MM.1S (cell line): ENCODE measurements around the gene ASIC4.

Experiments
- DNase-seq: peaks from one replicate; pipeline ENCODE4 v3.0.0-alpha.2; 2015
- H2AFZ ChIP-seq: fragments of 300-600 bp; sonication (generic); 2 replicates; pipeline ENCODE4 v1.6.0; 2016; ENCODE audit warnings: antibody characterized with exemption, low read length
- H3F3A ChIP-seq: fragments of 300-600 bp; sonication (generic); 2 replicates; pipeline ENCODE4 v1.6.1; 2016; ENCODE audit warnings: mild to moderate bottlenecking, antibody characterized with exemption, low read length, moderate library complexity, mixed read lengths; ENCODE audit not compliant: insufficient read depth
- H3K27ac ChIP-seq: fragments of 300-600 bp; sonication (generic); 2 replicates; pipeline ENCODE4 v1.5.1; 2016; ENCODE audit warnings: mild to moderate bottlenecking, low read length
- H3K27me3 ChIP-seq: fragments of 300-600 bp; sonication (generic); replicated peaks from 2 replicates; pipeline ENCODE4 v1.6.0; 2016; ENCODE audit warnings: low read length; ENCODE audit not compliant: insufficient read depth
- H3K36me3 ChIP-seq: fragments of 300-600 bp; sonication (generic); replicated peaks from 2 replicates; pipeline ENCODE4 v1.6.1; 2016; ENCODE audit warnings: mild to moderate bottlenecking, low read length, mixed read lengths; ENCODE audit not compliant: insufficient read depth
- H3K4me1 ChIP-seq: fragments of 300-600 bp; sonication (generic); 2 replicates; pipeline ENCODE4 v1.6.1; 2016; ENCODE audit warnings: low read length, mixed read lengths
- H3K4me2 ChIP-seq: fragments of 300-600 bp; sonication (generic); 2 replicates; pipeline ENCODE4 v1.6.0; 2016; ENCODE audit warnings: low read depth, low read length
- H3K4me3 ChIP-seq: fragments of 300-600 bp; sonication (generic); 2 replicates; pipeline ENCODE4 v1.5.1; 2016; ENCODE audit warnings: low read length, mixed read lengths
- H3K79me2 ChIP-seq: fragments of 300-600 bp; sonication (generic); 2 replicates; pipeline ENCODE4 v1.6.1; 2016; ENCODE audit warnings: mixed run types, low read length, mixed read lengths
- H3K9ac ChIP-seq: fragments of 300-600 bp; sonication (generic); 2 replicates; pipeline ENCODE4 v1.6.1; 2016; ENCODE audit warnings: low read length, mixed read lengths
- H3K9me2 ChIP-seq: fragments of 300-600 bp; sonication (generic); replicated peaks from 2 replicates; pipeline ENCODE4 v1.6.1; 2016; ENCODE audit warnings: mild to moderate bottlenecking, low read length, mixed read lengths; ENCODE audit not compliant: insufficient read depth
- H3K9me3 ChIP-seq: fragments of 300-600 bp; sonication (generic); replicated peaks from 2 replicates; pipeline ENCODE4 v1.6.1; 2016; ENCODE audit warnings: mild to moderate bottlenecking, low read length, mixed read lengths; ENCODE audit not compliant: insufficient read depth
- H4K20me1 ChIP-seq: fragments of 300-600 bp; sonication (generic); 2 replicates; pipeline ENCODE4 v1.6.1; 2016; ENCODE audit warnings: mild to moderate bottlenecking, low read length, moderate library complexity, mixed read lengths; ENCODE audit not compliant: insufficient read depth
- CTCF ChIP-seq: fragments of 300-600 bp; sonication (generic); IDR thresholded peaks from 2 replicates; pipeline ENCODE4 v1.5.1; 2016; ENCODE audit warnings: antibody characterized with exemption, low read length, mixed read lengths
- EZH2 ChIP-seq: fragments of 300-600 bp; sonication (generic); optimal IDR thresholded peaks from 2 replicates; pipeline ENCODE3; 2017; ENCODE audit warnings: low read depth, mild to moderate bottlenecking, antibody characterized with exemption, low read length, mixed read lengths
- EZH2phosphoT487 ChIP-seq: fragments of 300-600 bp; sonication (generic); IDR thresholded peaks from 2 replicates; pipeline ENCODE4 v1.6.1; 2018; ENCODE audit warnings: antibody characterized with exemption, low read length

The ASIC4 gene

GRCh38 chr2:219470429-219470828 lies 43.9 kb upstream of the ASIC4 start:
- no peak for TF ChIP-seq EZH2
- no peak for TF ChIP-seq EZH2phosphoT487
- no peak for TF ChIP-seq CTCF
- Histone ChIP-seq H3K4me2 (no peak overlapping the region), H3K27ac (no peak overlapping the region)

GRCh38 chr2:219471476-219472371 lies 42.6 kb upstream of the ASIC4 start:
- Histone ChIP-seq H4K20me1 (no peaks in the 10 kb centered on the region), H3K9ac (no peak overlapping the region), H3K27ac (no peak overlapping the region), H3K79me2 (no peaks in the 10 kb centered on the region), H3K27me3 (peaks cover 86% of the 10 kb centered on the region), H3K9me2 (no peaks in the 10 kb centered on the region), H3K4me2 (no peak overlapping the region), H2AFZ (no peak overlapping the region), H3K4me1 (no peaks in the 10 kb centered on the region), H3F3A (no peaks in the 10 kb centered on the region), H3K4me3 (no peak overlapping the region), H3K9me3 (no peaks in the 10 kb centered on the region), H3K36me3 (no peaks in the 10 kb centered on the region)
- DNase-seq, result no peak
- TF ChIP-seq EZH2phosphoT487, result no peak
- TF ChIP-seq CTCF, result no peak
- no peak for TF ChIP-seq EZH2

More at GRCh38 chr2:219470429-219470828, 43.9 kb upstream of the ASIC4 start:
- Histone ChIP-seq H3K9me2 (no peaks in the 10 kb centered on the region), H3K4me3 (no peak overlapping the region), H3K27me3 (peaks cover 90% of the 10 kb centered on the region), H3K9me3 (no peaks in the 10 kb centered on the region), H3K79me2 (no peaks in the 10 kb centered on the region), H4K20me1 (no peaks in the 10 kb centered on the region), H3K4me1 (no peaks in the 10 kb centered on the region), H3K36me3 (no peaks in the 10 kb centered on the region), H2AFZ (no peak overlapping the region), H3K9ac (no peak overlapping the region), H3F3A (no peaks in the 10 kb centered on the region)
- no peak for DNase-seq

GRCh38 chr2:219472629-219473187 lies 41.6 kb upstream of the ASIC4 start:
- no peaks in the 10 kb centered on the region for H4K20me1 ChIP-seq
- no peak for DNase-seq
- H3K9ac ChIP-seq, result no peak overlapping the region
- TF ChIP-seq EZH2phosphoT487, result no peak
- TF ChIP-seq CTCF, result no peak
- TF ChIP-seq EZH2, result no peak
- H3K79me2 ChIP-seq, result no peaks in the 10 kb centered on the region
- no peak overlapping the region for H3K27ac ChIP-seq
- no peak overlapping the region for H3K4me2 ChIP-seq
- no peak overlapping the region for H2AFZ ChIP-seq
- H3K27me3 ChIP-seq, result peaks cover 86% of the 10 kb centered on the region
- no peaks in the 10 kb centered on the region for H3K4me1 ChIP-seq
- H3K9me3 ChIP-seq, result no peaks in the 10 kb centered on the region
- H3K9me2 ChIP-seq, result no peaks in the 10 kb centered on the region
- no peaks in the 10 kb centered on the region for H3F3A ChIP-seq
- H3K36me3 ChIP-seq, result no peaks in the 10 kb centered on the region
- H3K4me3 ChIP-seq, result no peak overlapping the region
